Liver (tissue), 9 donors: ENCODE results near the gene PAIP2. TPM values are rescaled to one million over a fixed set of nuclear protein-coding genes. Genes with fewer than 3 reads are reported as not detected.

Experiments
- DNase-seq: peaks from one replicate; pipeline ENCODE4 v3.0.0-alpha.2; 2017; ENCODE audit warnings: low spot score
- H3K27ac ChIP-seq, 2 donors: one replicate each; pipeline ENCODE4 v1.7.0; 2013; ENCODE audit warnings: inconsistent platforms in 2 of 2, low read length in 2 of 2, control low read depth in 1 of 2, low read depth in 1 of 2, mild to moderate bottlenecking in 1 of 2
- H3K27me3 ChIP-seq, 4 donors: one replicate each; pipeline versions ENCODE4 v1.6.1 to v1.7.0; 2013; ENCODE audit warnings: low read length in 3 of 4, inconsistent platforms in 1 of 4, mild to moderate bottlenecking in 1 of 4, moderate library complexity in 1 of 4; ENCODE audit not compliant: control insufficient read depth in 4 of 4, insufficient read depth in 4 of 4
- H3K36me3 ChIP-seq, 4 donors: one replicate each; pipeline versions ENCODE4 v1.6.1 to v1.7.0; 2013; ENCODE audit warnings: low read length in 3 of 4, mild to moderate bottlenecking in 3 of 4, low read depth in 1 of 4, moderate library complexity in 1 of 4; ENCODE audit not compliant: control insufficient read depth in 4 of 4, insufficient read depth in 3 of 4
- H3K4me1 ChIP-seq, 4 donors: one replicate each; pipeline versions ENCODE4 v1.6.1 to v1.7.0; 2013; ENCODE audit warnings: low read length in 3 of 4, mild to moderate bottlenecking in 3 of 4, moderate library complexity in 1 of 4; ENCODE audit not compliant: control insufficient read depth in 4 of 4, insufficient read depth in 4 of 4
- H3K4me3 ChIP-seq, 3 donors: one replicate each; pipeline versions ENCODE4 v1.6.1 to v1.7.0; 2013; ENCODE audit warnings: low read length in 3 of 3, control low read depth in 1 of 3, low read depth in 1 of 3, mild to moderate bottlenecking in 1 of 3
- H3K9ac ChIP-seq, 2 donors: one replicate each; pipeline ENCODE4 v1.7.0; 2013; ENCODE audit warnings: low read length in 2 of 2, mild to moderate bottlenecking in 2 of 2, moderate library complexity in 2 of 2, control low read depth in 1 of 2, low read depth in 1 of 2
- H3K9me3 ChIP-seq, 4 donors: one replicate each; pipeline versions ENCODE4 v1.6.1 to v1.7.0; 2013; ENCODE audit warnings: low read length in 3 of 4; ENCODE audit not compliant: control insufficient read depth in 4 of 4
- FOXA1 ChIP-seq: IDR thresholded peaks from 2 replicates; pipeline ENCODE4 v1.6.1; 2016; ENCODE audit warnings: antibody characterized with exemption
- FOXA2 ChIP-seq: IDR thresholded peaks from 2 replicates; pipeline ENCODE4 v1.6.1; 2016; ENCODE audit warnings: antibody characterized with exemption
- GABPA ChIP-seq, 2 donors: IDR thresholded peaks in 1 of 2; conservative IDR thresholded peaks in 1 of 2; 2 replicates each; pipeline ENCODE4 v1.6.1; 2016; ENCODE audit warnings: antibody characterized with exemption in 2 of 2, mild to moderate bottlenecking in 1 of 2, moderate library complexity in 1 of 2
- JUND ChIP-seq, 2 donors: IDR thresholded peaks; 2 replicates each; pipeline ENCODE4 v1.6.1; 2016; ENCODE audit warnings: antibody characterized with exemption in 2 of 2
- NR2F2 ChIP-seq: IDR thresholded peaks from 2 replicates; pipeline ENCODE4 v1.6.1; 2016; ENCODE audit warnings: antibody characterized with exemption
- RXRA ChIP-seq, 2 donors: IDR thresholded peaks; 2 replicates each; pipeline ENCODE4 v1.6.1; 2017 to 2018; ENCODE audit warnings: antibody characterized with exemption in 2 of 2, mild to moderate bottlenecking in 1 of 2
- SP1 ChIP-seq: IDR thresholded peaks from 2 replicates; pipeline ENCODE4 v1.6.1; 2018; ENCODE audit warnings: antibody characterized with exemption, mild to moderate bottlenecking
- TAF1 ChIP-seq: conservative IDR thresholded peaks from 2 replicates; pipeline ENCODE4 v1.6.1; 2016; ENCODE audit warnings: antibody characterized with exemption, mild to moderate bottlenecking
- WGBS: extraction: QIAGEN DNeasy Blood & Tissue Kit; methylation state at CpG from one replicate; pipeline ENCODE4 v1.1.7; 2013; 5-methylcytosine and 5-hydroxymethylcytosine counted together
- polyA plus RNA-seq, 2 donors: library from polyadenylated mRNA; stranded (reverse) in 1 of 2; unstranded in 1 of 2; fragments of 200-250 nt in 1 of 2; fragments of >200 nt in 1 of 2; fragmentation: Nextera tagmentation in 1 of 2; extraction: Ambion mirVana in 1 of 2; gene quantifications; one replicate each; pipeline versions ENCODE4 v1.2.1 to v1.2.3, GENCODE V29; 2013 to 2015
- total RNA-seq, 2 donors: library from RNA; depleted of rRNA; stranded (reverse); fragments of >200 nt; gene quantifications; one replicate each; pipeline ENCODE4 v1.2.3, GENCODE V29; 2014
- TF ChIP-seq, protein P1 (sequence below): IDR thresholded peaks from 2 replicates; pipeline ENCODE4 v1.6.1; 2016; ENCODE audit warnings: antibody characterized with exemption
- TF ChIP-seq, protein P2 (sequence below): fragments of 150-350 bp; IDR thresholded peaks from 2 replicates; pipeline ENCODE4 v1.5.1; 2017; ENCODE audit warnings: improper control_type of control experiment, low read depth, low read length; ENCODE audit not compliant: missing input control
- TF ChIP-seq, protein P3 (sequence below): IDR thresholded peaks from 2 replicates; pipeline ENCODE4 v1.6.1; 2016; ENCODE audit warnings: antibody characterized with exemption, mild to moderate bottlenecking
- donor health status: healthy.
- donor health status: healthy.
- donor health status: healthy.
- donor health status: healthy.
- donor health status: healthy.

Gene PAIP2
- total and polyA plus RNA-seq, 4 donors: 41.5 to 63.2 (median 45.1) TPM

DNA sequence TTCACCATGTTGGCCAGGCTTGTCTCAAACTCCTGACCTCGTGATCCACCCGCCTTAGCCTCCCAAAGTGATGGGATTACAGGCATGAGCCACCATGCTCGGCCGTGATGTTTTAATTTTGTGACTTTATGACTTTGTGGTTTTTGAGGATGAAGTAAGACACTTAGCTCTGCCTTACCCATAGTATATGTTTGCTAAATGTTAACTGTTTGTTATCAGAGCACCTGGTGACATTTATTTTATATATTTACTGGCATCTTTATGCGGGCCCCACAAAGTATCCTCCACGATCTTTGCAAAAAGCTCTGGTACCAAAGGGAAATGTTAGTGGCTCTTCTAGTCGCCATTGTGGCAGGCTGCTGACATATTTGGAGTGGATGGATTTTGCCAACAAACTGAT, 34.7 kb downstream of the PAIP2 start (continued):
- no peak for TF ChIP-seq JUND (IDR thresholded peaks at IDR 0.05)
- no peak for TF ChIP-seq FOXA2
- TF ChIP-seq TAF1: no peak
- no peak for TF ChIP-seq SP1
- no peak for TF ChIP-seq RXRA (IDR thresholded peaks at IDR 0.05)
- TF ChIP-seq GABPA (IDR thresholded peaks at IDR 0.05 in 1 of 2, conservative IDR thresholded peaks at IDR 0.05 in 1 of 2): no peak
- TF ChIP-seq, protein P1, sequence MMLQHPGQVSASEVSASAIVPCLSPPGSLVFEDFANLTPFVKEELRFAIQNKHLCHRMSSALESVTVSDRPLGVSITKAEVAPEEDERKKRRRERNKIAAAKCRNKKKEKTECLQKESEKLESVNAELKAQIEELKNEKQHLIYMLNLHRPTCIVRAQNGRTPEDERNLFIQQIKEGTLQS: no peak

DNA sequence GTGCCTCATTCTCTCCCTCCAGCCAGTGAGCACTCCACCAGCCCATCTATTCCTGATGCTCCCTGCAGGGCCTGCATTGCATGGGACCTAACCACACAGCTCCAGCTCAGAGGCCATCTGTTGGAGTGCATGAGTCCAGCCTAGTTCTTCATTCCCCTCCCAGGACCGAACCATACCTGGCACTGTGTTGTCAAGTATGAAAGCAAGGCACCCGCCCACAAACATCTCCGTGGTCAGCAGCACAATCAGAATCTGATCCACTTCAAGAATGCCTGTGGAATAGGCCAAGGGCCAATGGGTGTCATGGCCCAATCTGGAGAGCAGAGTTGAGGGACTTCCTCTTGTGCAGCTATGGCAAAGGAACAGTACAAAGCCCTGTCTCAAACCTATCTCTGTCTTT, 35.6 kb downstream of the PAIP2 start:
- H3K9ac ChIP-seq: no peak overlapping the region
- H3K9me3 ChIP-seq: no peaks in the 10 kb centered on the region
- no peak overlapping the region for H3K4me3 ChIP-seq
- WGBS: 91% methylated on average over 3 of the region's 3 CpGs
- H3K27ac ChIP-seq: no peak overlapping the region
- no peak for DNase-seq
- no peaks in the 10 kb centered on the region for H3K27me3 ChIP-seq
- H3K4me1 ChIP-seq: peaks cover 7 to 25% (median 14%) of the 10 kb centered on the region in 4 donors
- TF ChIP-seq TAF1: no peak
- H3K36me3 ChIP-seq: peaks cover 0 to 15% (median 10%) of the 10 kb centered on the region in 4 donors

DNA sequence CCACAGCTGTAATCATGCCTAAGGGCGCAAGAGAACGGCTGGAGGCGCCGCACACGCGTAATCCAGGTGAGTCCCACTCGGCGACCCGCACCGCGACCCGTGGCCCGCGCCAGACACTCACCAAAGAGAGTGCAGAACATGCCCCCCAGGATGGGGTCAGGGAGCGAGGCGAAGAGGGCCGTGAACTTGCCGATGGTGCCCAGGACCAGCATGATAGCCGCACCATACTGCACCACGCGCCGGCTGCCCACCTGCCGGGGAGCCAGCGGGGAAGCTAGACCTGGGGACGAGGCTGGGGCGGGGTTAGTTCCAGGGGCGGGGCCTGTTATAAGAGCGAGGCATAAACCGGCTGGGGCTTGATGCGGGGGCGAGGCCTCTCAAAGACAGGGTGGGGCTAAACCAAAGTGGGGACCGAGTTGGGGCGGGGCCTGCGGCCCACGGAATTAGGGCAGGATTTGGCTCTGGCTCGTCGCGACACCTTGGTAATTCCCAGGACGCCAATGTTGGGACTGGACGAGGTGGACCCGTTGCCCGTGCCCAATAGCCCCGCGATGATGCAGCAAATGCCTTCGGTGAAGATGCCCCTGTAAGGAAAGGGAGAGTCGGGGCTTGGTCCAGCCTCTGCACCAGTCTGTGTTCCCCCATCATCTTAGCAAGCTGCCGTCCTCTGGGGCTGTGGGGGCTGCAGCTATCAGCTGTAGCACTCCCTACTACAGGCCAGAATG, 36.6 kb downstream of the PAIP2 start:
- WGBS: 91% methylated on average over 47 of the region's 47 CpGs
- H3K4me1 ChIP-seq: peaks cover 5 to 28% (median 16%) of the 10 kb centered on the region in 4 donors
- H3K27me3 ChIP-seq: no peaks in the 10 kb centered on the region
- H3K4me3 ChIP-seq: no peak overlapping the region
- DNase-seq: no peak
- no peak overlapping the region for H3K9ac ChIP-seq
- H3K36me3 ChIP-seq: peaks cover 0 to 14% (median 10%) of the 10 kb centered on the region in 4 donors
- no peak overlapping the region for H3K27ac ChIP-seq
- TF ChIP-seq NR2F2: no peak
- no peak for TF ChIP-seq SP1
- no peak for TF ChIP-seq FOXA1
- TF ChIP-seq, protein P2, sequence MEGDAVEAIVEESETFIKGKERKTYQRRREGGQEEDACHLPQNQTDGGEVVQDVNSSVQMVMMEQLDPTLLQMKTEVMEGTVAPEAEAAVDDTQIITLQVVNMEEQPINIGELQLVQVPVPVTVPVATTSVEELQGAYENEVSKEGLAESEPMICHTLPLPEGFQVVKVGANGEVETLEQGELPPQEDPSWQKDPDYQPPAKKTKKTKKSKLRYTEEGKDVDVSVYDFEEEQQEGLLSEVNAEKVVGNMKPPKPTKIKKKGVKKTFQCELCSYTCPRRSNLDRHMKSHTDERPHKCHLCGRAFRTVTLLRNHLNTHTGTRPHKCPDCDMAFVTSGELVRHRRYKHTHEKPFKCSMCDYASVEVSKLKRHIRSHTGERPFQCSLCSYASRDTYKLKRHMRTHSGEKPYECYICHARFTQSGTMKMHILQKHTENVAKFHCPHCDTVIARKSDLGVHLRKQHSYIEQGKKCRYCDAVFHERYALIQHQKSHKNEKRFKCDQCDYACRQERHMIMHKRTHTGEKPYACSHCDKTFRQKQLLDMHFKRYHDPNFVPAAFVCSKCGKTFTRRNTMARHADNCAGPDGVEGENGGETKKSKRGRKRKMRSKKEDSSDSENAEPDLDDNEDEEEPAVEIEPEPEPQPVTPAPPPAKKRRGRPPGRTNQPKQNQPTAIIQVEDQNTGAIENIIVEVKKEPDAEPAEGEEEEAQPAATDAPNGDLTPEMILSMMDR: no peak
- TF ChIP-seq, protein P3, sequence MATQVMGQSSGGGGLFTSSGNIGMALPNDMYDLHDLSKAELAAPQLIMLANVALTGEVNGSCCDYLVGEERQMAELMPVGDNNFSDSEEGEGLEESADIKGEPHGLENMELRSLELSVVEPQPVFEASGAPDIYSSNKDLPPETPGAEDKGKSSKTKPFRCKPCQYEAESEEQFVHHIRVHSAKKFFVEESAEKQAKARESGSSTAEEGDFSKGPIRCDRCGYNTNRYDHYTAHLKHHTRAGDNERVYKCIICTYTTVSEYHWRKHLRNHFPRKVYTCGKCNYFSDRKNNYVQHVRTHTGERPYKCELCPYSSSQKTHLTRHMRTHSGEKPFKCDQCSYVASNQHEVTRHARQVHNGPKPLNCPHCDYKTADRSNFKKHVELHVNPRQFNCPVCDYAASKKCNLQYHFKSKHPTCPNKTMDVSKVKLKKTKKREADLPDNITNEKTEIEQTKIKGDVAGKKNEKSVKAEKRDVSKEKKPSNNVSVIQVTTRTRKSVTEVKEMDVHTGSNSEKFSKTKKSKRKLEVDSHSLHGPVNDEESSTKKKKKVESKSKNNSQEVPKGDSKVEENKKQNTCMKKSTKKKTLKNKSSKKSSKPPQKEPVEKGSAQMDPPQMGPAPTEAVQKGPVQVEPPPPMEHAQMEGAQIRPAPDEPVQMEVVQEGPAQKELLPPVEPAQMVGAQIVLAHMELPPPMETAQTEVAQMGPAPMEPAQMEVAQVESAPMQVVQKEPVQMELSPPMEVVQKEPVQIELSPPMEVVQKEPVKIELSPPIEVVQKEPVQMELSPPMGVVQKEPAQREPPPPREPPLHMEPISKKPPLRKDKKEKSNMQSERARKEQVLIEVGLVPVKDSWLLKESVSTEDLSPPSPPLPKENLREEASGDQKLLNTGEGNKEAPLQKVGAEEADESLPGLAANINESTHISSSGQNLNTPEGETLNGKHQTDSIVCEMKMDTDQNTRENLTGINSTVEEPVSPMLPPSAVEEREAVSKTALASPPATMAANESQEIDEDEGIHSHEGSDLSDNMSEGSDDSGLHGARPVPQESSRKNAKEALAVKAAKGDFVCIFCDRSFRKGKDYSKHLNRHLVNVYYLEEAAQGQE: no peak
- H3K9me3 ChIP-seq: no peaks in the 10 kb centered on the region
